ENCODE data around the gene RPL11. TPM values are rescaled to one million over a fixed set of nuclear protein-coding genes. Genes with fewer than 3 reads are reported as not detected.
"Not testable (repeated sequence)": the region's sequence is repeated elsewhere in the genome, so short reads cannot be mapped to it uniquely, and the experiment has no call there.

RPL11 gene
- 1,000 to 10,000 TPM; 1,457 to 1,518 TPM for total RNA-seq

GRCh38 chr1:23691499-23692307 lies at the start of gene RPL11:
RPL11 (plus strand) TSS chr1:23691806; CDS start chr1:23691824, 18 bp downstream.
- H3K4me3 Mint-ChIP-seq: peak within 1 kb of the TSS; percentile 96
- no peaks in the 10 kb centered on the region for H3K9me3 Mint-ChIP-seq
- peak; percentile 87 for DNase-seq
- no peaks in the 10 kb centered on the region for H3K27me3 Mint-ChIP-seq
- H3K27ac Mint-ChIP-seq: peak within 1 kb of the TSS; percentile 97
- H3K36me3 Mint-ChIP-seq: peaks cover 52% of the 10 kb centered on the region
- peaks cover 33% of the 10 kb centered on the region for H3K4me1 Mint-ChIP-seq

- H3K27ac Mint-ChIP-seq: no peak overlapping the region
- no peaks in the 10 kb centered on the region for H3K9me3 Mint-ChIP-seq
These were observed 47.7 kb upstream of the RPL11 start for GRCh38 chr1:23643736-23644554.

GRCh38 chr1:23644555-23644866 lies 47.1 kb upstream of the RPL11 start:
- no peaks in the 10 kb centered on the region for H3K9me3 Mint-ChIP-seq
- H3K4me1 Mint-ChIP-seq: no peaks in the 10 kb centered on the region
- DNase-seq: no peak
- H3K27me3 Mint-ChIP-seq: no peaks in the 10 kb centered on the region
- H3K36me3 Mint-ChIP-seq: no peaks in the 10 kb centered on the region
- H3K4me3 Mint-ChIP-seq: no peak overlapping the region
- no peak overlapping the region for H3K27ac Mint-ChIP-seq

More at GRCh38 chr1:23643736-23644554, 47.7 kb upstream of the RPL11 start:
- Mint-ChIP-seq H3K4me3 (no peak overlapping the region), H3K27me3 (no peaks in the 10 kb centered on the region), H3K36me3 (no peaks in the 10 kb centered on the region), H3K4me1 (no peaks in the 10 kb centered on the region)
- no peak for DNase-seq

GRCh38 chr1:23645338-23645737 lies 46.3 kb upstream of the RPL11 start:
- H3K36me3 Mint-ChIP-seq: no peaks in the 10 kb centered on the region
- no peaks in the 10 kb centered on the region for H3K4me1 Mint-ChIP-seq
- no peak overlapping the region for H3K4me3 Mint-ChIP-seq
- no peak for DNase-seq
- no peaks in the 10 kb centered on the region for H3K27me3 Mint-ChIP-seq
- no peak overlapping the region for H3K27ac Mint-ChIP-seq
- H3K9me3 Mint-ChIP-seq: no peaks in the 10 kb centered on the region

- Mint-ChIP-seq H3K27ac (no peak overlapping the region), H3K36me3 (no peaks in the 10 kb centered on the region), H3K4me3 (no peak overlapping the region), H3K4me1 (no peaks in the 10 kb centered on the region), H3K9me3 (no peaks in the 10 kb centered on the region), H3K27me3 (no peaks in the 10 kb centered on the region)
- no peak for DNase-seq
These were observed 45.5 kb upstream of the RPL11 start for GRCh38 chr1:23646091-23646490.

- Mint-ChIP-seq H3K4me1 (no peaks in the 10 kb centered on the region), H3K4me3 (no peak overlapping the region), H3K27me3 (no peaks in the 10 kb centered on the region), H3K9me3 (no peaks in the 10 kb centered on the region), H3K36me3 (no peaks in the 10 kb centered on the region), H3K27ac (no peak overlapping the region)
- no peak for DNase-seq
These were observed 45.1 kb upstream of the RPL11 start for GRCh38 chr1:23646541-23646940.

GRCh38 chr1:23648576-23648975 lies 43.0 kb upstream of the RPL11 start:
- no peaks in the 10 kb centered on the region for H3K9me3 Mint-ChIP-seq
- DNase-seq: no peak
- no peak overlapping the region for H3K4me3 Mint-ChIP-seq
- H3K4me1 Mint-ChIP-seq: no peaks in the 10 kb centered on the region
- no peaks in the 10 kb centered on the region for H3K36me3 Mint-ChIP-seq
- no peak overlapping the region for H3K27ac Mint-ChIP-seq
- H3K27me3 Mint-ChIP-seq: no peaks in the 10 kb centered on the region

GRCh38 chr1:23649157-23649556 lies 42.4 kb upstream of the RPL11 start:
- H3K4me3 Mint-ChIP-seq, H3K36me3 Mint-ChIP-seq, DNase-seq, H3K27ac Mint-ChIP-seq, H3K27me3 Mint-ChIP-seq, H3K4me1 Mint-ChIP-seq, H3K9me3 Mint-ChIP-seq: not testable (repeated sequence)

GRCh38 chr1:23650344-23650990 lies 41.1 kb upstream of the RPL11 start:
- H3K36me3 Mint-ChIP-seq: no peaks in the 10 kb centered on the region

GRCh38 chr1:23651069-23651808 lies 40.4 kb upstream of the RPL11 start:
- H3K9me3 Mint-ChIP-seq: no peaks in the 10 kb centered on the region
- H3K36me3 Mint-ChIP-seq: no peaks in the 10 kb centered on the region
- no peak overlapping the region for H3K4me3 Mint-ChIP-seq
- H3K27me3 Mint-ChIP-seq: no peaks in the 10 kb centered on the region
- no peak overlapping the region for H3K27ac Mint-ChIP-seq
- DNase-seq: no peak
- no peaks in the 10 kb centered on the region for H3K4me1 Mint-ChIP-seq

More at GRCh38 chr1:23650344-23650990, 41.1 kb upstream of the RPL11 start:
- Mint-ChIP-seq H3K4me3 (no peak overlapping the region), H3K27me3 (no peaks in the 10 kb centered on the region), H3K27ac (no peak overlapping the region), H3K4me1 (no peaks in the 10 kb centered on the region), H3K9me3 (no peaks in the 10 kb centered on the region)
- DNase-seq: no peak

- Mint-ChIP-seq H3K27me3 (no peaks in the 10 kb centered on the region), H3K9me3 (no peaks in the 10 kb centered on the region), H3K36me3 (no peaks in the 10 kb centered on the region), H3K27ac (no peak overlapping the region), H3K4me1 (no peaks in the 10 kb centered on the region), H3K4me3 (no peak overlapping the region)
- peak; percentile 65 for DNase-seq
These were observed 33.8 kb upstream of the RPL11 start for GRCh38 chr1:23657659-23658275.

- no peaks in the 10 kb centered on the region for H3K27me3 Mint-ChIP-seq
- no peaks in the 10 kb centered on the region for H3K36me3 Mint-ChIP-seq
- H3K4me1 Mint-ChIP-seq: peaks cover 6% of the 10 kb centered on the region
- H3K9me3 Mint-ChIP-seq: no peaks in the 10 kb centered on the region
- no peak overlapping the region for H3K4me3 Mint-ChIP-seq
- DNase-seq: no peak
- no peak overlapping the region for H3K27ac Mint-ChIP-seq
These were observed 30.9 kb upstream of the RPL11 start for GRCh38 chr1:23660671-23661070.

GRCh38 chr1:23661887-23662286 lies 29.7 kb upstream of the RPL11 start:
- Mint-ChIP-seq H3K4me3 (no peak overlapping the region), H3K27me3 (no peaks in the 10 kb centered on the region), H3K4me1 (peaks cover 6% of the 10 kb centered on the region), H3K36me3 (no peaks in the 10 kb centered on the region), H3K27ac (no peak overlapping the region), H3K9me3 (no peaks in the 10 kb centered on the region)
- DNase-seq: no peak

Data from activated naive CD8-positive, alpha-beta T cell treated with anti-CD3 and anti-CD28 coated beads for 36 hours (primary cell).